Ureter (tissue), 1 donor: ENCODE results near the gene RELL2. TPM values are rescaled to one million over a fixed set of nuclear protein-coding genes. Genes with fewer than 3 reads are reported as not detected.
"Not testable (repeated sequence)": the region's sequence is repeated elsewhere in the genome, so short reads cannot be mapped to it uniquely, and the experiment has no call there.

Experiments
- DNase-seq: peaks from one replicate; pipeline ENCODE4 v3.0.0-alpha.2; 2020; ENCODE audit warnings: low spot score
- total RNA-seq: library from RNA; stranded (reverse); gene quantifications from one replicate; pipeline ENCODE4 v1.2.4, GENCODE V29; 2023
- donor health status: DM: yes; HTN: yes; CAD: no.

Gene RELL2, protein sequence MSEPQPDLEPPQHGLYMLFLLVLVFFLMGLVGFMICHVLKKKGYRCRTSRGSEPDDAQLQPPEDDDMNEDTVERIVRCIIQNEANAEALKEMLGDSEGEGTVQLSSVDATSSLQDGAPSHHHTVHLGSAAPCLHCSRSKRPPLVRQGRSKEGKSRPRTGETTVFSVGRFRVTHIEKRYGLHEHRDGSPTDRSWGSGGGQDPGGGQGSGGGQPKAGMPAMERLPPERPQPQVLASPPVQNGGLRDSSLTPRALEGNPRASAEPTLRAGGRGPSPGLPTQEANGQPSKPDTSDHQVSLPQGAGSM
- total RNA-seq: 4.4 TPM

DNA sequence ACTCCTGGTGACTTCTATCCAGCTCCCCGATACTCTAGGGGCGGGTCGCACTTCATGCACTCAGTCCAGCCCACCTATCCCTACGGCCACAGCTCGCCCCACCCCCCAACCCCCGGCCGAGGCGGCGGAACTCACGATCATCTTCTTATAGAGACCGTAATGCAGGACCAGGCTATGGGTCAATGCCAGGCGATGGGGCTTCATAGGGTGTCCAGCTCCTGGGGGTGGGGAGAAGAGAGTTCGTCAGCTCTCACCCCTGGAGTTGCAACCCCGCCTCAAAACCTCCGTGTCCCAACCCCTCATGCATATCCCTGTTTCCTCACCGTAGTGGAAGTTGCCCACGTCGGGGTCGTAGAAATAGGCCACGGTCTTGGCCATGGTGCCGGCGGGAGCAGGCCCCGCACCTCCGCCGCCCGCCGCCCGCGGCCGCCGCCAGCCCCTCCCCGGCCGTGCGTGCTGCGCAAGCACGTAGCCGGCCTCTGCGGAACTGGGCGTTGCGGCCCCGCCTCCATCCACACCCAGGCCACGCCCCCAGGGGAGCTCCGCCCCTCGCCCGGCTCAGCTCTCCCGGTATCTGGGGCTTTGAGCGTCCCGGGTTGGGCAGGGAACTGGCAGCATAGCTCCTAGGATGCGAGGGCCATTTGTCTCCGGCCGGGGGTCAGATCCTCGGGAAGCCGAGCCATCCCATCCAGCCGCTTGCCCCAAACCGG, at the start of gene RELL2, which contains the start of gene HDAC3:
RELL2 (plus strand) TSS at position 585 of the 710 bp plus-strand sequence. CDS start 1,229 bp downstream, outside the sequence.
HDAC3 (minus strand) TSS at position 437 of the 710 bp plus-strand sequence; CDS start at position 378, 59 bp downstream.
- peak; percentile 97 for DNase-seq

GRCh38 chr5:141590127-141590526, 46.7 kb upstream of the RELL2 start:
- no peak for DNase-seq

DNA sequence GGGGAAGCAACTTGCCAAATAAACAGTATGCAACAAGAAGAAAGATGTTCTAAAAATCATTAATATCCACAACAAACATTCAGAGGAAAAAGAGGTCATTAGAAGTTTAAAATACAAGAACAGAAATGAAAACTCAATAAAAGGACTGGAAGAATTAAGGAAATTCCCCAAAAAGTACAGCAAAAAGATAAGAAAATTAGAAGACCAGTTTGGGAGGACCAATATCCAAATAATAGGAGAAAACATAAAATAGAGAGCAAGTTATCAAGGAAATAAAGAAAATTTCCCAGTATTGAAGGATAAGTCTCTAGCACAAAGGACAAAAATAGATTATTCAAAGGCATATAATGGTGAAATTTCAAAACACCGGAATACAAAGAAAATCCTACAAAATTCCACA, 39.9 kb upstream of the RELL2 start:
- no peak for DNase-seq

DNA sequence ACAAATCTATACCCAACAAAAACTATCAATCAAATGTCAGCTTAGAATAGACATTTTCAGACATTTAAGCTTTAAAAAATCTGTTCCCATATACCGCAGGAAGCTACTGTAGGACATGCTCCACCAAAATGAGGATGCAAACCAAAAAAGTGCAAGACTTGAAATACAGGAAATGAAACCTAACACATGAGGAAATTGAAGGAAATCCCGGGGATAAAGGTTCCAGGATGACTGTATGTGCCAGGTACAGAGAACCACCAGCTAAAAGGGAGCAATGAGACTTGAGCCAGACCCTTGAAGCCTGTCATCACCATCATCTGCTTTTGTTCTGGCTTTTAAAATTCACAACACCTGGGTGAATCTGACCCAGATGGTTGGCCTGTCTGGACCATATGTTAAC, 39.4 kb upstream of the RELL2 start:
- no peak for DNase-seq

- DNase-seq: no peak
Measured at GRCh38 chr5:141597814-141598213, 39.0 kb upstream of the RELL2 start.

GRCh38 chr5:141598391-141599345, 38.1 kb upstream of the RELL2 start:
- no peak for DNase-seq

DNA sequence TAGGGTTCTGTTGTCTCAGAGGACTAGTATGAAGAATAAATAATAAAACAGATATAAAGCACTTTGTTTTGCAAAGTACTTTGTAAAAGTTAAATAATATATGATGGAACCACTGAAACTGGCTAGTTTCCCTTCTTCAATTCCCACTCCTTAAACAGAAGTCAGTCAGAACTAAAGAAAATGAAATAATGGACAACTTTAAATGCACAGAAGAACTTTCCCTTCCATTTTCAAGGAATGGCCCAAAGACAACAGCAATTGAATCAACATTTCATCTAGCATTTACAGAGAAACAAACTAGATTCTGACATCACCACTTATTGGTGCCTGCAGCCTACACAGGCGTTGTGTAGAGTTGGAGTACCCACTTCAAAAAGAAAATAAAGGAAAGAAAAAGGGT, 34.2 kb upstream of the RELL2 start:
- no peak for DNase-seq

GRCh38 chr5:141603923-141604717, 32.7 kb upstream of the RELL2 start:
- peak; percentile 52 for DNase-seq

DNA sequence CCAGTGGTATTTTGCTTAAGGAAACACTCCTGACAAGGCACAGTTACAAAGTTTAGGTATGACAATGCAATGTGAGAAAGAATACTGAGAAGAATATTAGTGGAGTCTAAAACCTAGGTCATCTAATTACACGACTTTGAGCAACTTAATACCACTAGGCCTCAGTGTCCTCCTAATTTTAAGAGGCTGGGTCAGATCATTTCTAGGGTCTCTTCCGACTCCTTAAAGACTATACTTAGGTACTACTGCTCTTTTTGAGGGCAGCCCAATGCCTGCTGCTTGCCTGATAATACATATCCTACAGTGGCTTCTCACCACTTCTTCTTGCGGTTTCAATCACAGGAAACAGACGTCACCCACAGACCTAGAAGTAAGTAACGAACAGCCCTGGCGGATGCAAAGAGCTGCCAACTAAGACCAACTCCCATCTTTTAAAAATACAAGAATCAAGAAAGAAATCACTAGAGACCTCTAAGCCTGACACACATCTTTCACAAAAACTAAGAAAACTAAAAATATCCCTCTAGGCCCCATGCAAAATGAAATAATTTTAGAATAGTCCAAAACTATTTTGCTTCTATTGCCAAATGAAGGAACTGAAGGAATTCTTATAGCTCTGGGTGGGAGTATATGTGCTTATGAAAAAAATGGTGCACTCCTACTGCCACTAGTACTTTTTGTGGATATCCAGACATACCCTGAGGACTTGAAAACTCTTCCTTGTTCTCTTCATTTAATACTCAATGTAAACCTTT, 31.1 kb upstream of the RELL2 start:
- no peak for DNase-seq

DNA sequence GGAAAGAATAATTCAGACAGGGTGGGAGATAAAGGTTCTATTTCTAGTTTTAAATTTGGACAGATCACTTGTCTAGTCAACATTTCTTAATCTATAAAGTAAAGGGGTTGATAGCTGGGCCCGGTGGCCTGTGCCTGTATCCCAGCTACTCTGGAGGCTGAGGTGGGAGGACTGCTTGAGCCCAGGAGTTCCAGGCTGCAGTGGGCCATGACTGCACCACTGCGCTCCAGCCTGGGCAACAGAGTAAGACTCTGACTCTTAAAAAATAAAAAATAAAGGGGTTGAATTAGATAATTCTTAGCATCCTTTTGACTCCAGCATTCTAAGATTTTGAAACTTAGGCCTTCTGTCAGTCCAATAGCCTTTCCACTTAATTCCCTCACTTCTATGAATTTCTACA, 28.8 kb upstream of the RELL2 start:
- DNase-seq: no peak

DNA sequence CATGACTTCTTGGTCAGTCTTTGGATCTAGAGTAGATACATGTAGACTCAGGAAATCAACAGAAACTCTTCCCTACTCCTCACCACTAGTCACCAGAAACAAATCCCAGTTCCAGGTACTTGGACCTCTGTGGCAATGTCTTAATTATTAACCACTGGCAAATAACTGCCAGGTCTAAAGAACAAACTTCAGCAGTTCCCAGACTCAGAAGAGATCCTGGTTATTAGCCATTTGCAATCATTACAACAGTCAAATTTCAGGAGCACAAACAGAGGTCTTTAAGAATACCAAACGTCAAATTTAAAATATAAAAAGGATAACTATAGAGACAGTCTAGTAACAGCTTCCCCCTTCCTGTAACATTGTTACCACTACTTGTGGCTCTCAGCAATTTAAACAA, 28.2 kb upstream of the RELL2 start:
- DNase-seq: no peak

DNA sequence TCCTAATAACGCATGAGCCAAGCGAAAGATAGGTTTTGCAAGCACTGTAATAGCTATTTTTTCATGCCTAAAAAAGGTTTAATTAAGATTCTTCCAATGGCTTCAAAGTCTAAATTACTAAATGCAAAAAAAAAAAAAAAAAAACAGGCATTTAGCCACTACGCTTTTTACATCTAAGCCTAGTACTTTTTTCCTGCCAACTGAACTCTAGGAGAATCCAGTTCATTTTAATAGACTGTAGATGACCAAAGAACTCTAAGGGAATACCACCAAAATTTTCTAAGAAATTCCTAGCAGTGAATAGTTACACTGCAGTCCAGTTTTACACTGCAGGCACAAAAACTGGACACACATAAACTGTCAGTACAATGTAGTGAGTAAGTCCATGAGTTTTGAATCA, 27.8 kb upstream of the RELL2 start:
- no peak for DNase-seq

- DNase-seq: not testable (repeated sequence)
Measured at GRCh38 chr5:141609921-141610320, 26.9 kb upstream of the RELL2 start.

- no peak for DNase-seq
Measured at GRCh38 chr5:141611289-141611688, 25.5 kb upstream of the RELL2 start.

GRCh38 chr5:141613344-141613743, 23.5 kb upstream of the RELL2 start:
- DNase-seq: no peak

DNA sequence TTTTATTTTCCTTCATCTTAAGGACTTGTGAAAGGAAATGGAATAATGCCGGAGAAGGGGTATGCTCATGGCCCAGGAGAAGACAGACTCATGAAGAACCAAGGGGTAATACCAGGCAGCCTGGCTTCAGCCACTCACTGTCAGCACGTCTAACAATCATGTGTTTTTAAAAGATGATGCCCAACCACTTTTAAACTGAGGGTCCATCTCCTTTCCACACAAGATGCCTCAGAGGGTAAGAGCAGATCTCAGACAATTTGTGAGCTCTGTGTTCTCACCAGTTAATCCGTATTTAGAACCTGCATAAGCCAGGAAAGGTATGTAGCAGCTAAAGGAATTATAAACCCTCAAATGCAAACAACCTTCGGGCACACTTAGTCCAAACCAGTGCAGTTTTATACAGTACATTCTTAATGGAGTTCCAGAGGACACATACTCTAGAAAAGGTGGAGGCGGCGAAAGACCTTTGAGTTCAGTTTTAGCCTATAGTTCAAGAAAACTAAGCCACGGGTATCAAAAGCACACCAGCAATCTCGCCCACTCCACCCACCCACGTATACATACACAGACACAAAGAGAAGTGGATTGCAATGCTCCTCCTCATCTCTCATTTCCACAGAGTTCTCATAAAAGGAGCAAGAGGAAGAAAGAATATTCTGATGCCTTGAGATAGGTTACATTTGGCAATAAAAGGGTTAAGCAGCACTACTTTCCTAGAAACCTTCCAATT, 20.6 kb upstream of the RELL2 start:
- no peak for DNase-seq

DNA sequence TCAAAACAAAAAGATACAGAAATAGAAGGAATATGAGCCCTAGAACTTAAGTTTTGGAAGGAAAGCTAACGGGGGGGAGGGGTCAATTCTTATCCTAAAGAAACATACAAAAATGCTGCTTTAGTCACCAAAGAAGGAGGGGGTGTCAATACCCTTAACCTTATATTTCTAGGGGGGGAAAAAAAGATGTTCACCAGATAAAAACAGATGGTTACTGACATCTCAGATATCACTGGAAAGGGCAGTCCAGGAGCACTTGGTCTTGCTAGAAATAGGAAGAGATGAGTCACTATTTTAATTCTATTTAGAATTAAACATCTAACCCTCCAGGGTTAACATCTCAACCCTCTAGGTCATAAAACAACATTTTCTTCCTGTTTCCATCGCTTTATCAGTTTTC, 19.7 kb upstream of the RELL2 start:
- DNase-seq: no peak

- DNase-seq: no peak
Measured at GRCh38 chr5:141617682-141618029, 19.1 kb upstream of the RELL2 start.

- peak; percentile 66 for DNase-seq
Measured at GRCh38 chr5:141618030-141618803, 18.6 kb upstream of the RELL2 start.
